ENCODE data around the gene SH3BGRL2.

SH3BGRL2 gene

GRCh38 chr6:79668381-79668780 is 37.3 kb downstream of the SH3BGRL2 start:
- Histone ChIP-seq H3K79me2 (ENCODE audit: low read length) (no peaks in the 10 kb centered on the region), H3K4me1 (ENCODE audit: low read length) (no peaks in the 10 kb centered on the region), H3K9me3 (ENCODE audit: insufficient read depth, low read length) (no peaks in the 10 kb centered on the region), H3K27ac (ENCODE audit: low read length) (no peak overlapping the region), H2AFZ (ENCODE audit: low read depth, low read length) (no peak overlapping the region), H3K4me2 (ENCODE audit: low read length) (no peak overlapping the region), H3K36me3 (replicated peaks; ENCODE audit: low read depth, low read length) (no peaks in the 10 kb centered on the region), H3K4me3 (ENCODE audit: low read length) (no peak overlapping the region), H3K9ac (ENCODE audit: low read length) (no peak overlapping the region), H4K20me1 (ENCODE audit: insufficient read depth, low read length) (no peaks in the 10 kb centered on the region), H3K27me3 (ENCODE audit: low read depth, low read length) (no peaks in the 10 kb centered on the region)
- TF ChIP-seq CTCF (IDR thresholded peaks at IDR 0.05; ENCODE audit: low read depth, low read length) (no peak), EZH2phosphoT487 (IDR thresholded peaks at IDR 0.05; ENCODE audit: low read depth) (no peak)

GRCh38 chr6:79669766-79670165 is 38.6 kb downstream of the SH3BGRL2 start:
- H3K9ac ChIP-seq (ENCODE audit: low read length), result no peak overlapping the region
- no peak overlapping the region for H3K4me2 ChIP-seq (ENCODE audit: low read length)
- H3K27ac ChIP-seq (ENCODE audit: low read length), result no peak overlapping the region
- no peaks in the 10 kb centered on the region for H3K79me2 ChIP-seq (ENCODE audit: low read length)
- H3K9me3 ChIP-seq (ENCODE audit: insufficient read depth, low read length), result no peaks in the 10 kb centered on the region
- H3K36me3 ChIP-seq (replicated peaks; ENCODE audit: low read depth, low read length), result no peaks in the 10 kb centered on the region
- no peak overlapping the region for H2AFZ ChIP-seq (ENCODE audit: low read depth, low read length)
- no peaks in the 10 kb centered on the region for H4K20me1 ChIP-seq (ENCODE audit: insufficient read depth, low read length)
- H3K4me1 ChIP-seq (ENCODE audit: low read length), result no peaks in the 10 kb centered on the region
- no peaks in the 10 kb centered on the region for H3K27me3 ChIP-seq (ENCODE audit: low read depth, low read length)
- TF ChIP-seq EZH2phosphoT487 (IDR thresholded peaks at IDR 0.05; ENCODE audit: low read depth) (no peak), CTCF (IDR thresholded peaks at IDR 0.05; ENCODE audit: low read depth, low read length) (no peak)
- no peak overlapping the region for H3K4me3 ChIP-seq (ENCODE audit: low read length)

GRCh38 chr6:79670789-79671188 is 39.7 kb downstream of the SH3BGRL2 start:
- Histone ChIP-seq H3K9me3 (ENCODE audit: insufficient read depth, low read length) (no peaks in the 10 kb centered on the region), H3K27ac (ENCODE audit: low read length) (no peak overlapping the region), H3K4me1 (ENCODE audit: low read length) (no peaks in the 10 kb centered on the region), H4K20me1 (ENCODE audit: insufficient read depth, low read length) (no peaks in the 10 kb centered on the region), H2AFZ (ENCODE audit: low read depth, low read length) (no peak overlapping the region), H3K4me2 (ENCODE audit: low read length) (no peak overlapping the region), H3K27me3 (ENCODE audit: low read depth, low read length) (no peaks in the 10 kb centered on the region), H3K4me3 (ENCODE audit: low read length) (no peak overlapping the region), H3K79me2 (ENCODE audit: low read length) (no peaks in the 10 kb centered on the region), H3K36me3 (replicated peaks; ENCODE audit: low read depth, low read length) (no peaks in the 10 kb centered on the region), H3K9ac (ENCODE audit: low read length) (no peak overlapping the region)
- TF ChIP-seq CTCF (IDR thresholded peaks at IDR 0.05; ENCODE audit: low read depth, low read length) (no peak), EZH2phosphoT487 (IDR thresholded peaks at IDR 0.05; ENCODE audit: low read depth) (no peak)

- H3K4me2 ChIP-seq (ENCODE audit: low read length), result no peak overlapping the region
- no peaks in the 10 kb centered on the region for H3K27me3 ChIP-seq (ENCODE audit: low read depth, low read length)
- H4K20me1 ChIP-seq (ENCODE audit: insufficient read depth, low read length), result no peaks in the 10 kb centered on the region
- H3K27ac ChIP-seq (ENCODE audit: low read length), result no peak overlapping the region
- no peak overlapping the region for H3K9ac ChIP-seq (ENCODE audit: low read length)
- H3K36me3 ChIP-seq (replicated peaks; ENCODE audit: low read depth, low read length), result no peaks in the 10 kb centered on the region
- H3K9me3 ChIP-seq (ENCODE audit: insufficient read depth, low read length), result no peaks in the 10 kb centered on the region
- H3K79me2 ChIP-seq (ENCODE audit: low read length), result no peaks in the 10 kb centered on the region
- H3K4me3 ChIP-seq (ENCODE audit: low read length), result no peak overlapping the region
- TF ChIP-seq EZH2phosphoT487 (IDR thresholded peaks at IDR 0.05; ENCODE audit: low read depth) (no peak), CTCF (IDR thresholded peaks at IDR 0.05; ENCODE audit: low read depth, low read length) (no peak)
- no peak overlapping the region for H2AFZ ChIP-seq (ENCODE audit: low read depth, low read length)
- H3K4me1 ChIP-seq (ENCODE audit: low read length), result no peaks in the 10 kb centered on the region
Observed at GRCh38 chr6:79671600-79672266, 40.6 kb downstream of the SH3BGRL2 start.

All from OCI-LY3 (cell line).